ENCODE results near the gene EML6.

GRCh38 chr2:54965425-54965824 is 242.0 kb downstream of the EML6 start:
- TF ChIP-seq EZH2 (IDR thresholded peaks at IDR 0.05) = no peak
- TF ChIP-seq POLR2AphosphoS5 (IDR thresholded peaks at IDR 0.05; ENCODE audit: borderline replicate concordance, low read depth, low read length) = no peak

All from SK-N-MC (cell line).